C4-2B (cell line): ENCODE results near the gene KCNC4.

ENCODE experiments used
- ZFX ChIP-seq: fragments of 450-650 bp; IDR thresholded peaks from 2 replicates; pipeline ENCODE4 v1.6.1; 2017
- TF ChIP-seq, protein P1 (sequence below): fragments of 450-650 bp; conservative IDR thresholded peaks from 2 replicates; pipeline ENCODE4 v1.5.1; 2017; ENCODE audit warnings: mild to moderate bottlenecking

DNA sequence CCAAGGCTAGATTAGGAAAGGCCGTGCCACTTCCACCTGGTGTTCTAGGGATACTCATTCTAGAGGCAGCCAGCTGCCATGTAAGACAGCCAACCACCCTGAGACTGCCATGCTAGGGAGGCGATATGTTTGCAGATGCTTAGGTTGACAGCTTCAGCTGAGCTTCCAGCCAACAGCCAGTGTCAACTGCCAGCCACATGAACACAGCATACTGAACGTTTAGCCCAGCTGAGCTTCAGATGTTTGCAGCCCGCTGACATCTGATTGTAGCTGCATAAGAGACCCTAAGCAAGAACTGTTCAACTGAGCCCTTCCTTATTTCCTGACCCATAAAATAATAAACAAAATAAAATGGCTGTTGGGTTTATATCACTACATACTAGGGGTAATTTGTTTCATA is 5.0 kb upstream of the KCNC4 start:
- TF ChIP-seq, protein P1, sequence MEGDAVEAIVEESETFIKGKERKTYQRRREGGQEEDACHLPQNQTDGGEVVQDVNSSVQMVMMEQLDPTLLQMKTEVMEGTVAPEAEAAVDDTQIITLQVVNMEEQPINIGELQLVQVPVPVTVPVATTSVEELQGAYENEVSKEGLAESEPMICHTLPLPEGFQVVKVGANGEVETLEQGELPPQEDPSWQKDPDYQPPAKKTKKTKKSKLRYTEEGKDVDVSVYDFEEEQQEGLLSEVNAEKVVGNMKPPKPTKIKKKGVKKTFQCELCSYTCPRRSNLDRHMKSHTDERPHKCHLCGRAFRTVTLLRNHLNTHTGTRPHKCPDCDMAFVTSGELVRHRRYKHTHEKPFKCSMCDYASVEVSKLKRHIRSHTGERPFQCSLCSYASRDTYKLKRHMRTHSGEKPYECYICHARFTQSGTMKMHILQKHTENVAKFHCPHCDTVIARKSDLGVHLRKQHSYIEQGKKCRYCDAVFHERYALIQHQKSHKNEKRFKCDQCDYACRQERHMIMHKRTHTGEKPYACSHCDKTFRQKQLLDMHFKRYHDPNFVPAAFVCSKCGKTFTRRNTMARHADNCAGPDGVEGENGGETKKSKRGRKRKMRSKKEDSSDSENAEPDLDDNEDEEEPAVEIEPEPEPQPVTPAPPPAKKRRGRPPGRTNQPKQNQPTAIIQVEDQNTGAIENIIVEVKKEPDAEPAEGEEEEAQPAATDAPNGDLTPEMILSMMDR, result no peak
- no peak for TF ChIP-seq ZFX
